ENCODE results near the gene DNAH8. TPM values are rescaled to one million over a fixed set of nuclear protein-coding genes. Genes with fewer than 3 reads are reported as not detected.

The DNAH8 gene
- total RNA-seq, 3 donors from 2014 or later (not counting 1 experiment from before 2014, with no cell fraction given), result 0.10 TPM; not detected in 2

- ATAC-seq, result no peak
- Histone ChIP-seq H3K9me3 (ENCODE audit: control insufficient read depth, insufficient read depth, low read length) (no peaks in the 10 kb centered on the region), H3K27ac (ENCODE audit: low read length) (no peak overlapping the region), H3K36me3 (ENCODE audit: control insufficient read depth, insufficient read depth, low read length) (no peaks in the 10 kb centered on the region), H3K4me3 (ENCODE audit: low read length) (no peak overlapping the region), H3K27me3 (ENCODE audit: control insufficient read depth, insufficient read depth, low read length) (no peaks in the 10 kb centered on the region), H3K4me1 (ENCODE audit: control insufficient read depth, insufficient read depth, low read length) (no peaks in the 10 kb centered on the region)
- no peak for DNase-seq
- WGBS (ENCODE audit: insufficient coverage), result 69% methylated on average over 5 of the region's 5 CpGs
- intact Hi-C loops (cut with micrococcal nuclease), result loop anchor here (2.0 kb wide), 1 partner anchor 106 kb away; no protein-coding TSS in a partner anchor
- Mint-ChIP-seq H3K27ac (no peak overlapping the region), H3K4me1 (no peaks in the 10 kb centered on the region), H3K27me3 (ENCODE audit: low read depth in 2 of 2) (peaks cover 36 to 47% of the 10 kb centered on the region in 2 donors), H3K36me3 (no peaks in the 10 kb centered on the region), H3K9me3 (no peaks in the 10 kb centered on the region), H3K4me3 (no peak overlapping the region)
- no peak for TF ChIP-seq CTCF (IDR thresholded peaks at IDR 0.05)
These were observed 281.6 kb downstream of the DNAH8 start for GRCh38 chr6:38996676-38997075.

DNA sequence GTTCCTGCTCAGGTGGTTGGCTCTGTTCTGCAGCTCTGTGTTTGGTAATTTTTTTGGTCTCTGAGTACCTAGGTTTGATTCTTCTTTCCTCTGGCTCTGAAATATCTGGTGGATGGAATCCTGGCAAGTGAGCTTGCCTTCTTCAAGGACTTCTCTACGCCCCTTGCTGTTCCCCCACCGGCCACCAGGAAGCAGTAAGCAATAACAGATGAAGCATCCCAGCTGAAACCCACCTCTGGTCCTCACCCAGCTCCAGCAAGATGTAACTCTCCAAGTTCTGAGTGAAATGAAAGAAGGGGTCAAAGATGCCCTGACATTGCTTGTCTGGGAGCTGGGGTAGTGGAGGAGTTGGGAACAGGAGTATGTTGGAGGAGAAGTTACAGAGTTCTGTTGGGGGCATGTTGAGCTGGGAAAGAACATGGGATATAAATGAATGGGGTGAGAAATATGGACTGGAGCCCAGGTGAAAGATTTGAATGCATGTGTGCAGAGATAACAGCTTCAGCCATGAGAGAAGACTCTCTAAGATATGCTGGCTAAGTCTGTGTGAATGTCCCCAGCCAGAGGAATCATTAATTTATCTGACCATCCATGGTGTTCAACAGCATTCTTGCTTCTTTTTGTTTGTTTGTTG lies 282.1 kb downstream of the DNAH8 start:
- H3K36me3 Mint-ChIP-seq, result no peaks in the 10 kb centered on the region
- no peak overlapping the region for H3K27ac Mint-ChIP-seq
- no peaks in the 10 kb centered on the region for H3K9me3 Mint-ChIP-seq
- DNase-seq (peak; percentile 26 to 52), ATAC-seq (peak in 2 of 3 donors; percentile 53 to 57)
- H3K36me3 ChIP-seq (ENCODE audit: control insufficient read depth, insufficient read depth, low read length), result no peaks in the 10 kb centered on the region
- H3K4me1 Mint-ChIP-seq, result no peaks in the 10 kb centered on the region
- WGBS (ENCODE audit: insufficient coverage), result 4% methylated on average over 2 of the region's 2 CpGs
- peaks cover 38 to 49% of the 10 kb centered on the region in 2 donors for H3K27me3 Mint-ChIP-seq (ENCODE audit: low read depth in 2 of 2)
- no peak overlapping the region for H3K27ac ChIP-seq (ENCODE audit: low read length)
- no peak overlapping the region for H3K4me3 Mint-ChIP-seq
- H3K4me1 ChIP-seq (ENCODE audit: control insufficient read depth, insufficient read depth, low read length), result no peaks in the 10 kb centered on the region
- no peaks in the 10 kb centered on the region for H3K27me3 ChIP-seq (ENCODE audit: control insufficient read depth, insufficient read depth, low read length)
- intact Hi-C loops (cut with micrococcal nuclease), result loop anchor here (2.0 kb wide), 1 partner anchor 106 kb away; no protein-coding TSS in a partner anchor
- TF ChIP-seq CTCF (IDR thresholded peaks at IDR 0.05), result peak; percentile 37
- no peak overlapping the region for H3K4me3 ChIP-seq (ENCODE audit: low read length)
- H3K9me3 ChIP-seq (ENCODE audit: control insufficient read depth, insufficient read depth, low read length), result no peaks in the 10 kb centered on the region

- H3K27me3 ChIP-seq (ENCODE audit: control insufficient read depth, insufficient read depth, low read length), result peaks cover 5% of the 10 kb centered on the region
- Mint-ChIP-seq H3K27me3 (ENCODE audit: low read depth in 2 of 2) (peaks cover 38 to 46% of the 10 kb centered on the region in 2 donors), H3K36me3 (no peaks in the 10 kb centered on the region), H3K9me3 (no peaks in the 10 kb centered on the region), H3K4me1 (no peaks in the 10 kb centered on the region), H3K4me3 (no peak overlapping the region), H3K27ac (no peak overlapping the region)
- no peak overlapping the region for H3K4me3 ChIP-seq (ENCODE audit: low read length)
- 25% methylated on average over 1 of the region's 3 CpGs for WGBS (ENCODE audit: insufficient coverage)
- TF ChIP-seq CTCF (IDR thresholded peaks at IDR 0.05), result peak; percentile 26
- intact Hi-C loops (cut with micrococcal nuclease), result loop anchor here (2.0 kb wide), 1 partner anchor 300 kb away; no protein-coding TSS in a partner anchor
- no peaks in the 10 kb centered on the region for H3K4me1 ChIP-seq (ENCODE audit: control insufficient read depth, insufficient read depth, low read length)
- no peaks in the 10 kb centered on the region for H3K9me3 ChIP-seq (ENCODE audit: control insufficient read depth, insufficient read depth, low read length)
- ATAC-seq (no peak), DNase-seq (no peak)
- no peak overlapping the region for H3K27ac ChIP-seq (ENCODE audit: low read length)
- H3K36me3 ChIP-seq (ENCODE audit: control insufficient read depth, insufficient read depth, low read length), result no peaks in the 10 kb centered on the region
These were observed 288.0 kb downstream of the DNAH8 start for GRCh38 chr6:39003072-39003471.
